Fibroblast of lung (primary cell): ENCODE results near the gene S1PR5. TPM values are rescaled to one million over a fixed set of nuclear protein-coding genes. Genes with fewer than 3 reads are reported as not detected.

ENCODE experiments used
- DNase-seq, 2 donors: peaks; one replicate each; pipeline versions ENCODE4 v3.0.0 to v3.0.0-alpha.2; 2010; ENCODE audit warnings: low read depth in 2 of 2
- H2AFZ ChIP-seq: 2 replicates; pipeline ENCODE4 v1.5.1; 2012; ENCODE audit warnings: low read length, control low read depth, inconsistent platforms
- H3K27ac ChIP-seq: 2 replicates; pipeline ENCODE4 v1.5.1; 2011; ENCODE audit warnings: low read length, control low read depth; ENCODE audit not compliant: insufficient read depth
- H3K27me3 ChIP-seq: 2 replicates; pipeline ENCODE4 v1.5.1; 2011; ENCODE audit warnings: mild to moderate bottlenecking, low read length; ENCODE audit not compliant: control insufficient read depth, insufficient read depth
- H3K36me3 ChIP-seq: 2 replicates; pipeline ENCODE4 v1.5.1; 2011; ENCODE audit warnings: low read length; ENCODE audit not compliant: control insufficient read depth, insufficient read depth
- H3K4me1 ChIP-seq: 2 replicates; pipeline ENCODE4 v1.5.1; 2011; ENCODE audit warnings: low read length; ENCODE audit not compliant: control insufficient read depth, insufficient read depth; ENCODE audit errors: extremely low read depth
- H3K4me2 ChIP-seq: 2 replicates; pipeline ENCODE4 v1.5.1; 2011; ENCODE audit warnings: low read length, control low read depth; ENCODE audit not compliant: insufficient read depth; ENCODE audit errors: extremely low read depth
- H3K4me3 ChIP-seq, 4 experiments: fragments of 200-600 bp in 1 of 4; sonication (generic) in 1 of 4; replicated peaks in 1 of 4; 2 replicates each; pipeline ENCODE4 v1.5.1; 2011 to 2016; ENCODE audit warnings: low read length in 4 of 4, low read depth in 3 of 4, mild to moderate bottlenecking in 3 of 4, control low read depth in 2 of 4, inconsistent platforms in 1 of 4, mixed read lengths in 1 of 4; ENCODE audit not compliant: insufficient read depth in 1 of 4; ENCODE audit errors: control extremely low read depth in 1 of 4
- H3K79me2 ChIP-seq: 2 replicates; pipeline ENCODE4 v1.5.1; 2012; ENCODE audit warnings: mild to moderate bottlenecking, low read length, inconsistent platforms; ENCODE audit not compliant: control insufficient read depth, insufficient read depth
- H3K9ac ChIP-seq: 2 replicates; pipeline ENCODE4 v1.5.1; 2011; ENCODE audit warnings: mild to moderate bottlenecking, low read length, control low read depth; ENCODE audit not compliant: insufficient read depth
- H3K9me3 ChIP-seq: 2 replicates; pipeline ENCODE4 v1.5.1; 2012; ENCODE audit warnings: low read depth, low read length; ENCODE audit not compliant: control insufficient read depth, insufficient read depth
- H4K20me1 ChIP-seq: 2 replicates; pipeline ENCODE4 v1.5.1; 2011; ENCODE audit warnings: low read length; ENCODE audit not compliant: control insufficient read depth, insufficient read depth; ENCODE audit errors: extremely low read depth
- EZH2 ChIP-seq: IDR thresholded peaks from 2 replicates; pipeline ENCODE4 v1.5.1; 2012; ENCODE audit warnings: low read length, control low read depth, mild to moderate bottlenecking; ENCODE audit errors: missing control alignments
- polyA plus RNA-seq, 2 donors: library from polyadenylated mRNA; depleted of rRNA in 1 of 2; stranded (reverse) in 1 of 2; unstranded in 1 of 2; fragments of >200 nt; gene quantifications; 2 replicates each; pipeline ENCODE4 v1.2.1, GENCODE V29; 2011 to 2012; ENCODE audit warnings: missing spikeins in 1 of 2
- total RNA-seq: library from RNA; depleted of rRNA; stranded (reverse); fragments of >200 nt; gene quantifications from 2 replicates; pipeline ENCODE4 v1.2.1, GENCODE V29; 2014
- TF ChIP-seq, protein P1 (sequence below), 2 donors: IDR thresholded peaks in 1 of 2; conservative IDR thresholded peaks in 1 of 2; 1 replicate in 1 of 2; 2 replicates in 1 of 2; pipeline ENCODE4 v1.5.1; 2011 to 2012; ENCODE audit warnings: low read length in 2 of 2, control low read depth in 1 of 2, inconsistent platforms in 1 of 2, low read depth in 1 of 2, mild to moderate bottlenecking in 1 of 2

S1PR5 gene
- total and polyA plus RNA-seq, 2 donors (not counting 1 experiment from before 2014, with no cell fraction given): 0.19 TPM; not detected in 1

DNA sequence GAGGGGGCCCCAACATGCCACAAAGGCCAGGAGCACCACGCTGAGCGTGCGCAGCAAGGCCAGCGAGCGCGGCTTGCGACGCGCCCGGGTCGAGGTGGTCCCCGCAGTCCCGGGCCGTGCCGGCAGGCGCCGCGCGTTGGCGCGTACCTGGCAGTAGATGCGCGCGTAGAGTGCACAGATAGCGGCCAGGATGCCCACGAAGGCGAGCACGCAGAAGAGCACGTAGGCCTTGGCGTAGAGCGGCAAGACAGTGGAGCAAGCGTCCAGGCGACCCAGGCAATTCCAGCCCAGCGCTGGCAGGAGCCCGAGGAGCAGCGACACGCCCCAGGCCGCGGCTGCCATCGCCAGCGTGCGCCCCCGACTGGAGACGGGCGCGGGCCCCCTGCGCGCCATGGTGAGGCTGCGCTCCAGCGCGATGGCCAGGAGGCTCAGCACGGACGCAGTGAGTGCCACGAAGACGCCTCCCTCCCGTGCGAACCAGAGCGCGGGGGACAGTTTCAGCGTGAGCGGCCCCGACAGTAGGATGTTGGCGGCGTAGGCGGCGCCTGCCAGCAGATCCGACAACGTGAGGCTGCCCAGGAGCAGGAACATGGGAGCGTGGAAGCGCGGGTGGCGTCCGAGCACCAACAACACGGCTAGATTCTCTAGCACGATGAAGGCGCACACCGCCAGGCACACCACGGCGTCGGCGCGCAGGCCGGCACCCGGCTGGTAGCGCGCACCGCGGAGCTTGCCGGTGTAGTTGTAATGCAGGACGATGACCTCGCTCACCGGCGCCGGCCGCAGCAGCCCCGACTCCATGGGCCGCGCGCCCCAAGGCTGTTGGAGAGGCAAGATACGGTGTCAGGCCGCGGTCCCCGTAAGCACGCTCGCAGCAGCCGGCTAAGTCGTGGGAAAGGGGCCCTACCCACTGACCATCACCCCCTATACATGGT, 2.8 kb downstream of the S1PR5 start:
- no peaks in the 10 kb centered on the region for H3K9me3 ChIP-seq
- H3K36me3 ChIP-seq: no peaks in the 10 kb centered on the region
- peak; percentile 88 for TF ChIP-seq EZH2
- TF ChIP-seq, protein P1, sequence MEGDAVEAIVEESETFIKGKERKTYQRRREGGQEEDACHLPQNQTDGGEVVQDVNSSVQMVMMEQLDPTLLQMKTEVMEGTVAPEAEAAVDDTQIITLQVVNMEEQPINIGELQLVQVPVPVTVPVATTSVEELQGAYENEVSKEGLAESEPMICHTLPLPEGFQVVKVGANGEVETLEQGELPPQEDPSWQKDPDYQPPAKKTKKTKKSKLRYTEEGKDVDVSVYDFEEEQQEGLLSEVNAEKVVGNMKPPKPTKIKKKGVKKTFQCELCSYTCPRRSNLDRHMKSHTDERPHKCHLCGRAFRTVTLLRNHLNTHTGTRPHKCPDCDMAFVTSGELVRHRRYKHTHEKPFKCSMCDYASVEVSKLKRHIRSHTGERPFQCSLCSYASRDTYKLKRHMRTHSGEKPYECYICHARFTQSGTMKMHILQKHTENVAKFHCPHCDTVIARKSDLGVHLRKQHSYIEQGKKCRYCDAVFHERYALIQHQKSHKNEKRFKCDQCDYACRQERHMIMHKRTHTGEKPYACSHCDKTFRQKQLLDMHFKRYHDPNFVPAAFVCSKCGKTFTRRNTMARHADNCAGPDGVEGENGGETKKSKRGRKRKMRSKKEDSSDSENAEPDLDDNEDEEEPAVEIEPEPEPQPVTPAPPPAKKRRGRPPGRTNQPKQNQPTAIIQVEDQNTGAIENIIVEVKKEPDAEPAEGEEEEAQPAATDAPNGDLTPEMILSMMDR (conservative IDR thresholded peaks at IDR 0.05 in 1 of 2, IDR thresholded peaks at IDR 0.05 in 1 of 2; ENCODE audit: low read depth in 1 of 2, low read length in 2 of 2): no peak
- no peak for DNase-seq
- H3K4me3 ChIP-seq: no peak overlapping the region
- H3K79me2 ChIP-seq: no peaks in the 10 kb centered on the region
- peaks cover 45% of the 10 kb centered on the region for H3K27me3 ChIP-seq
- H3K4me2 ChIP-seq: no peak overlapping the region
- no peak overlapping the region for H3K27ac ChIP-seq
- peaks cover 4% of the 10 kb centered on the region for H3K4me1 ChIP-seq
- no peak overlapping the region for H2AFZ ChIP-seq
- no peak overlapping the region for H3K9ac ChIP-seq
- H4K20me1 ChIP-seq: no peaks in the 10 kb centered on the region

DNA sequence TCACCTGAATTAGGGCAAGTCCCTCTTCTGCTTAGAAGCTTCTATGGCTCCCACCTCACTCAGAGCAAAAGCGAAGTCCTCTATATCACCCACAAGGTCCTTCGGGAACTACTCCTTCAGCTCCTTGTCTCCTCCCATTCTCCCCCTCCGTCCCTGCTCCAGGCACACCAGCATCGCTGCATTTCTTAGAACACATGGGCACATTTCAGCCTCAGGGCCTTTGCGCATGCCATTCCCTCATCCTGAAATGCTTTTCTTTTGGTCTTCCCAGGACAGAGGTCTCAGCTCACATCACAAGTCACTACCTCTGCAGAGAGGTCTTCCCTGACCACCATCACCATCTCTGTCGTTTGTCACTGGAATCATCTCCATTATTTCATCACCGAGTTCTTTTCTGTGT, 4.0 kb downstream of the S1PR5 start:
- H3K27me3 ChIP-seq: peaks cover 34% of the 10 kb centered on the region
- H4K20me1 ChIP-seq: no peaks in the 10 kb centered on the region
- H3K27ac ChIP-seq: no peak overlapping the region
- no peak for DNase-seq
- H3K36me3 ChIP-seq: no peaks in the 10 kb centered on the region
- H2AFZ ChIP-seq: no peak overlapping the region
- no peaks in the 10 kb centered on the region for H3K9me3 ChIP-seq
- H3K4me2 ChIP-seq: no peak overlapping the region
- H3K4me3 ChIP-seq: no peak overlapping the region
- no peaks in the 10 kb centered on the region for H3K79me2 ChIP-seq
- no peak overlapping the region for H3K9ac ChIP-seq
- TF ChIP-seq EZH2: no peak
- TF ChIP-seq, protein P1 (conservative IDR thresholded peaks at IDR 0.05 in 1 of 2, IDR thresholded peaks at IDR 0.05 in 1 of 2; ENCODE audit: low read depth in 1 of 2, low read length in 2 of 2): no peak
- H3K4me1 ChIP-seq: peaks cover 4% of the 10 kb centered on the region

DNA sequence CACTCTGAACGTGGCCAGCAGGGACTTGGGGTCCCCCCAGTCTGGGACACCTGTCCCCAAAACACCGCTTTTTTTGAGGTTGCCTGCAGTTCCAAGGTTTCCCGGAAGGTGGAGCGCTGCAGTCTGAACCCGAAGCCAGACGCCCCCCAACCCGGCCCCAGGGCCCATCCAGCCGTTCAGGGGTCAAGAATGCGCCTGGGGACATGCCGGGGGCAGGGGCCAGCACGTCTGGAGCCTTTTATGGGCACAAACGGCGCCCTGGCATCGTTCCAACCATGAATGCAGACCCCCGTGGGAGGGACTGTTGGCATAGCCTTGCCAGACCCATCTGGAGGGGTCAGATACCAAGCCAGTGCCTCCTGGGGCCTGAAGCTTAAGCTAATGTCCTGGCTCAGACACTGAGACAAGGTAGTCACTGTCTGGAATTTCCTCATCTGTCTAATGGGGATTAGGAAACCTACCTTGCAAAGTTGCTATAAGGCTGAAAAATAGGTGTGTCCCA, 6.9 kb downstream of the S1PR5 start:
- H3K36me3 ChIP-seq: no peaks in the 10 kb centered on the region
- no peaks in the 10 kb centered on the region for H3K4me1 ChIP-seq
- no peak overlapping the region for H3K9ac ChIP-seq
- H3K9me3 ChIP-seq: no peaks in the 10 kb centered on the region
- H3K27me3 ChIP-seq: peaks cover 23% of the 10 kb centered on the region
- H2AFZ ChIP-seq: no peak overlapping the region
- H4K20me1 ChIP-seq: no peaks in the 10 kb centered on the region
- no peak overlapping the region for H3K4me2 ChIP-seq
- no peak overlapping the region for H3K4me3 ChIP-seq
- H3K79me2 ChIP-seq: no peaks in the 10 kb centered on the region
- TF ChIP-seq, protein P1 (conservative IDR thresholded peaks at IDR 0.05 in 1 of 2, IDR thresholded peaks at IDR 0.05 in 1 of 2; ENCODE audit: low read depth in 1 of 2, low read length in 2 of 2): peak; percentile 58 to 77
- no peak for TF ChIP-seq EZH2
- no peak overlapping the region for H3K27ac ChIP-seq
- no peak for DNase-seq
